NCI-H146 treated with DMSO at 0.1 percent for 48 hours (cell line): ENCODE data around the gene PLCB3.

Experiments
- DNase-seq: peaks from one replicate; lab custom pipeline; 2025; ENCODE audit not compliant: unreplicated experiment; lab: John Stamatoyannopoulos, UW

The PLCB3 gene

DNA sequence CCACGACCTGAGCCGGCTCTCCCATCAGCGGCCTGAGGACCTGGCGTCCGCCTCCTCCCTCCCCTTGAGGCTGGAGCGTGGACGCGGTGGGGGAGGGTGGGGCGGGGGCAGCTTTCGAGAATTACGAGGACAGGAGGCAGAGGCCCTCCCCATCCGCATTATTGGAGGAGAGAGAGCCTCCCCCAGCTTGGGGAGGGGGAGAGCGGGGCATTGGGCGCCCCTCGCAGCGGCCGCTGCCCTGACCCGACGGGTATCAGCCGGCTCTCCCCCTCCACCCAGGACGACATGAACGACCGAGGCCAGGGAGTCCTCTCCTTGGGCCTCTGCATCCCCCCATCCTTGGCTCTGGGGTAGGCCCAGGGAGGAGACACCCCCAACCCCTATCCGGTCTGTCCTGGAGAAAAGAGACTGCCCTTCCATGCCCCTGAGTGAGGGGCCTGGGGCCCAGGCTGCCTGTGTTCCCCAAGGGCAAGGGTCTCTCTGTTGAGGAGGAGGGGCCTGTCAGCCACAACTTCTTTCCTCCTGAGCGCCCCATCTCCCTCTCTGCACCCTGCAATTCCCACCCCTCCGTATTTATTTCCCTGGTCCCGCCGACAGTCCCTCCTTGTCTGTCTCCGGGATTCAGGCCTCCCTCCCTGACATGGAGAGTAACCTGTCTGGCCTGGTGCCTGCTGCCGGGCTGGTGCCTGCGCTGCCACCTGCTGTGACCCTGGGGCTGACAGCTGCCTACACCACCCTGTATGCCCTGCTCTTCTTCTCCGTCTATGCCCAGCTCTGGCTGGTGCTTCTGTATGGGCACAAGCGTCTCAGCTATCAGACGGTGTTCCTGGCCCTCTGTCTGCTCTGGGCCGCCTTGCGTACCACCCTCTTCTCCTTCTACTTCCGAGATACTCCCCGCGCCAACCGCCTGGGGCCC lies 34.8 kb downstream of the PLCB3 start:
- DNase-seq, result peak; percentile 31

DNA sequence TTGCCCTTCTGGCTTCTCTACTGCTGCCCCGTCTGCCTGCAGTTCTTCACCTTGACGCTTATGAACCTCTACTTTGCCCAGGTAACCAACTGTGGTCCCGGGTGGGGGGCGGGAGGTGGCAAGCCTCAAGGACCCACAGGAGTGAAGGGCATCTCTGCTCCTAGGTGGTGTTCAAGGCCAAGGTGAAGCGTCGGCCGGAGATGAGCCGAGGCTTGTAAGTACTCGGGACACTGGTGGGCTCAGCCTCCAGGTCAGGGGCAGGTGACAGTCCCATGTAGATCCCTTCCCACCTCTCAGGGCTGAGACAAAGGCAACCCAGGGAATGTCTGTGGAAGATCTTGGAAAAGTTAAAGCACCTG lies 35.5 kb downstream of the PLCB3 start:
- DNase-seq, result no peak

DNA sequence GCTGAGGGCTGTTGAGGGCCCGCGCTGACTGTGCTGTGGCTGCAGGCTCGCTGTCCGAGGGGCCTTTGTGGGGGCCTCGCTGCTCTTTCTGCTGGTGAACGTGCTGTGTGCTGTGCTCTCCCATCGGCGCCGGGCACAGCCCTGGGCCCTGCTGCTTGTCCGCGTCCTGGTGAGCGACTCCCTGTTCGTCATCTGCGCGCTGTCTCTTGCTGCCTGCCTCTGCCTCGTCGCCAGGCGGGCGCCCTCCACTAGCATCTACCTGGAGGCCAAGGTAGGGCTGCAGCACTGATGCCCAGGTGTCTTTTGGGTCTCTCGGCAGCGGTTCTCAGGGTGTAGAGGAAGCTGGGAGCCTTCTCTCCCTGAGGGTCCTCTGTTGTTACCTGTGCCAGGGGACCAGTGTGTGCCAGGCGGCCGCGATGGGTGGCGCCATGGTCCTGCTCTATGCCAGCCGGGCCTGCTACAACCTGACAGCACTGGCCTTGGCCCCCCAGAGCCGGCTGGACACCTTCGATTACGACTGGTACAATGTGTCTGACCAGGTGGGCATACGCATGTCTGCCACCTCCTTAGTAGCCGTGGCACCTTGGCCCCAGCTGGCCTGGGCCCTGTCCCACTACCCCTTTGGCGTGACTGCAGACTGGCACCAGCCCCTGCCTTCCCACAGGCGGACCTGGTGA lies 36.5 kb downstream of the PLCB3 start:
- DNase-seq, result no peak

DNA sequence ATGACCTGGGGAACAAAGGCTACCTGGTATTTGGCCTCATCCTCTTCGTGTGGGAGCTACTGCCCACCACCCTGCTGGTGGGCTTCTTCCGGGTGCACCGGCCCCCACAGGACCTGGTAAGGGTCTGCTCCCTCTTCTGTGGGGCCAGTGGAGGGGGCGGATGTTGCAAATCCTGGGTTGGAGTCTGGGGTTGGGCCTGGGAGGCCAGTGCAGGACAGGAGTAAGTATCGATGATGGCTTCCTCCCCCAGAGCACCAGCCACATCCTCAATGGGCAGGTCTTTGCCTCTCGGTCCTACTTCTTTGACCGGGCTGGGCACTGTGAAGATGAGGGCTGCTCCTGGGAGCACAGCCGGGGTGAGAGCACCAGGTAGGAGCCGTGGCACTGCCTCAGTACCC lies 37.0 kb downstream of the PLCB3 start:
- DNase-seq, result no peak

DNA sequence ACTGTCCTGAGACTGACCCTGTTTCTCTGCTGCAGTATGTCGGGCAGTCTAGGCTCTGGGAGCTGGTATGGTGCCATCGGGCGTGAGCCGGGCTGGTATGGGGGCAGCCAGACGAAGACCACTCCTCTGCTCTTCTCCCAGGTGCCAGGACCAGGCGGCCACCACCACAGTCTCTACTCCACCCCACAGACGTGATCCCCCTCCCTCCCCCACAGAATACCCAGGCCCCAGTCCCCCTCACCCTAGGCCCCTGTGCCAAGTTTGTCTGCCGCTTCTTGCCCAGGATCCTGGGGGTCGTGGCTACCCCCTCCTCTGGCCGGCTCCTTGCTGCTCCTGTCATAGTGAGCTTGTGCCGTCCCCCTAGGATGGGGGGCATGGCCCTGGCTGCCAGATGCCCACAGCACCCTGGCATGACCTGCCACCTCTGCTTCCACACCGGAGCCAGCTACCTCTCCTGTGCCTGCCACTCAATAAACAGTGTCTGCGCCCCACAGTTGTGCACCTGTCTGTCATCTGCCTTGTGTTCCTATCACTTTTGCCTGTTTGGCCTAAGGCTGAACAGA lies 37.8 kb downstream of the PLCB3 start:
- DNase-seq, result no peak

DNA sequence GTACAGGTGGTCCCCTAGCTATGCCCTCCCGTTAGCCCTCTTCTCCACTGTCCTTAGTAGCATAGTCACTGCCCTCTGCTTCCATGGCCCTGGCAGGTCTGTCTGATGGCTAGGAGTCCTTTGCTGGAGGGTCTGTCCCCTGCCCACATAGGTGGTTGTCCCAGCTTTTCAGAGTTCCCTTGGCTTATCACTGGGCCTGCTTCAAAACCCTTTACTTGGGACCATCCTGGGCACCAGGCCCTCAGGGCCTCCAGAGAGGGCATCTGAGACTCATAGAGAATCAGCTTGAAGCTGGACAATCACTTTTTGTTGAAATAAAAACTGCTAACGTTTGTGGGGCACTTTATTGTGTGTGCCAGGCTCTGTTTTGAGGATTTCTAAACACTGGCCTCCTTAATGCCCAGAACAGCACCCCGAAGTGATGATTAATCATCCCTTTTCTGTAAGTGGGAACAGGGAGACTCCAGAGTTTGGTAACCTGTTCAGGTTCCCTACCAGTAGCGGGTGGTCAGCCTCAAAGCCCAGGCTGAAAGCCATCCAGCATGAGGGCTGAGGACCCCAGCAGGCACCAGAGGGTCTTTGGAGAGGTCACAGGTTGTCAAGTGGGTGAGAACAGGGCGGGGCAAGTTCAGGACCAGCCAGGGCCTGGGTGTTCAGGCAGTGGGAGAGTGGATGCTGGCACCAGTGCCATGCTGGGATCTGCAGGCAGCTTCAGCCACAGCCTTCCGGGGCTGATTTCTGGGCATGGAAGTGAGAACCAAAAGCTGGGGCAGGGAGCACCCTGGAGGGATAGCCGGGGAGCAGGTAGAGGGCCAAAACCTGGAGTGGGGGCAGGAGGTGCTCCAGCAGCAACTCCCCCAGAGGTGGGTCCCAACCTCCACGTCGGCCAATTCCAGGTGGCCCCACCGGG lies 39.3 kb downstream of the PLCB3 start:
- DNase-seq, result no peak

DNA sequence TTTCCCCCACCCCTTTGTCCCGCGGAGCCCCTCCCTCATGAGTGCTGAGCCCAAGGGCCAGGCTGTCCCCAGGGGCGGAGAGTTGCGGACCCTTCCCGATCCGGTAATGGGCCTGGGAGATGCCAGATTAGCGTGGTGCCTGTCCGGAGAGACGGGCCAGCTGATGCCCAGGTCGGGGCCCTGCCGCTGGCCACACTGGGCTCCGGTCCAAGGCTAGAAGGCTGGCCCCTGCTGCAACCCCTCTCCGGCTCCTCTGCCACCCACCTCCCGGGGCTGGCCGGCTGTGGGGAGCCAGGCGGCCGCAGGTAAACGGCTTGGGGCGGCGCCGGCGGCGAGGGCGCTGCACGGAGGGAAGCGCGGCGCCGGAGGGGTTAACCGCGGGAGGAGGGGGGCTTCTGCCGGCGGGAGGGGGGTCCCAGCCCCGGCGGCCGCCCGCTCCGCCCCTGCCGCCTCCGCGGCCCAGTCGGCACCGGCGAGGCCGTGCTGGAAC lies 40.0 kb downstream of the PLCB3 start, which contains the start of gene KCNK4:
Gene KCNK4, plus strand, starts transcription at position 41 of the 490 bp plus-strand sequence. CDS start 1,717 bp downstream, outside the sequence.
- DNase-seq, result no peak

DNA sequence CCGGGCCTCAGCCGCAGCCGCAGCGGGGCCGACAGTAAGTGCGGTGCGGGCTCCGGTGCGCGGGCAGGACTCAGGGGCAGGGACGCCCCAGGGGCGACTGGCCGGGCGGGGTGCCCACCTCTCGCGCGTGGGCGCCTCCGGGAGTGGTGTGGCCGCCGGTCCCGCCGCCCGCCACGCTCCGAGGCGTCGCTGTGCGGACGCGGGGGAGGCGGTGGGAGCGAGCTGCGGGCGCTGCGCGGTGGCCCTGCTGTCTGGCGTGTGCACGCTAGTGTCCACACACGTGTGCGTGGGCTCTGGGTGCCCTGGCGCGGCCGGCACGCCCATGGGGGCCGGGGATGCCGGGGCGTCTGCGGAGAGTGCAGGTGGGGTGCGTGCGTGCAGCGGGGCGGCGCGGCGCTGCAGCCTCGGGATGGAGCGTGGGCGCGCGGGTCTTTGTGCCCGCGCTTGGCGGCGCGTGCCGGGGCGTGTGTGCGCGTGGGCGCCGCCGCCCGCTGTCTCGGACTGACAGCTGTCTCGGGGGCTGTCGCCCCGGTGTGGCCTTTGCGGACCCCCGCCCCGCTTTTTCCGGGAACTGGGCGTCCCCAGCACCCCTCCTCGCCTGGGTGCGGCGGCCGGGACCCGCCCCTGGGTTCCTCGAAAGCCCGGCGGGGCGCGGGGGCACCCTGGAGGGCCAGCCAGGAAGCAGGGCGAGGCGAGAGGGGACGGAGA lies 40.6 kb downstream of the PLCB3 start:
- DNase-seq, result no peak

DNA sequence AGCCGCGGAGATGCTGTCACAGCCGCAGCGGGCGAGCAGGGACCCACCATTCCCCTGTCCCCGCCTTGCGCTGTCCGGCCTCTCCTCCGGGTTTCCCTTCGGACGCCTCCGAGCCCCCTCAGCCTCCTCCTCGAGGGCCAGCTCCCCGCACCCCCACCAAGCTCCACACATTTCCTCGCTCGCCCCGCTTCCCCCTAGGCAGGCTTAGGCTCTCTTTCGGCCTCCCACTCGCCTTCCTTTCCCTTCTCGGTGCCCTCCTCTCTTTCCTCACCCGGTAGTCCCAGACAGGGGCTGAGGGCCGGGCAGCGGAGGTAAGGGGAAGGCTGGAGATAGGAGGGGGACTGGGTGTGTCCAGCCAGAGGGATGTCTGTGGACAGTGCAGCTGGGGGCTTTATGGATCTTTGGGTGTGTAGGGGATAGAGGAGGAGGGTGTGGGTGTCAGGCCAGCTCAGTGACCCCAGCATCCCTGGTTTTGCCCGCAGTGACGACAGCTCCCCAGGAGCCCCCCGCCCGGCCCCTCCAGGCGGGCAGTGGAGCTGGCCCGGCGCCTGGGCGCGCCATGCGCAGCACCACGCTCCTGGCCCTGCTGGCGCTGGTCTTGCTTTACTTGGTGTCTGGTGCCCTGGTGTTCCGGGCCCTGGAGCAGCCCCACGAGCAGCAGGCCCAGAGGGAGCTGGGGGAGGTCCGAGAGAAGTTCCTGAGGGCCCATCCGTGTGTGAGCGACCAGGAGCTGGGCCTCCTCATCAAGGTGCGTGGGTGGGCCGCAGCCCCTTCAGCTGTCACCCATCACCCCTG lies 41.3 kb downstream of the PLCB3 start:
- no peak for DNase-seq

DNA sequence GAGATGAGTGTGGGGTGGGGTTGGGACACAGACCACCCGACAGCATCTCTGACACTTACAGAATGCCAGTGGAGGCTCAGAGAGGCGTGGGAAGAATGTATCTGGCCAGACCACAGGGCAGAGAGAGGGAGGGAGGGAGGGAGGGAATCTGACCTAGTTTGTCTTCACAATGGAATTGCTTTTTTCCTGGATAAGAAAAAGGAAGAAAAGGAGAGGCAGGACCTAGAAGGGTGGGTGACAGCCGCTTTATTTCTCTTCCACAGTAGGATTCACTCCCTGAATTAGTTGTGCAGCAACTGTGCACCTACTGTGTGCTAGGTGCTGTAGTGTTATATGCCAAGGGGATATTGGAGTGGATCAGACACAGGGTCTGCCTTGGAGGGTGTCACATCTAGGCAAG lies 43.4 kb downstream of the PLCB3 start:
- no peak for DNase-seq

DNA sequence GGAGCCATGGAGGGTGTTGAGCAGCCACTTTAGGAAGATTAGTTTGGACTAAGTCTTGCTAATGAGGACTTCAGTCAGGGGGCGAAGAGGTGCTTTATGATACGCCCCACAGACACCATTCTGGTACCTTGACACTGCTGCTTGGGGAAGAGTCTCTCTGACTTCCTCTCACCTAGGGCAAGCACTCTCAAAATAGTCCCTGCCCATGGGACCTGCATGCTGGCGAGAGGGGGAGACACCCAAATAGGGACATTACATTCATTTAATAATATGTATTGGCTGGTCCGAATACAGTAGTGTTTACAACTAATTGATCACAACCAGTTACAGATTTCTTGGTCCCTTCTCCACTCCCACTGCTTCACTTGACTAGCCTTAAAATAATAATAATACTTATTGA lies 44.4 kb downstream of the PLCB3 start:
- no peak for DNase-seq

DNA sequence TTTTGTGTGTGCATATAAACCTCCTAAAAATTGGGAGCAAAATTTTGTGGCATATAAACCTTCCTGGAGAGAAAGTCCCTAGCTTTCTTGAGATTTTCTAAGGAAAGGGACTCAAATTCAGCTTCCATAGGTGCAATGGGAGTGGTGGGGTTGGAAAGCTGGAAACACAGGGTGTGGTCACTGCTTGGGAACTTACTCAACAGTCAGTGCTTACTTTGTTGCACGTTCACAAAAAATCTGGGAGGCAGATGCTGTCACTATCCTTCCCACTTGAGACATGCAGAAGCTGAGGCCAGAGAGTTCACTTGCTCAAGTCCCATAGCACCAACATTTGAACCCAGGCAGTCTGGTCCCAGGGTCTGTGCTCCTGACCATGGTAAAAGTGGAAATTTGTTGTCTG lies 44.9 kb downstream of the PLCB3 start:
- DNase-seq, result no peak

DNA sequence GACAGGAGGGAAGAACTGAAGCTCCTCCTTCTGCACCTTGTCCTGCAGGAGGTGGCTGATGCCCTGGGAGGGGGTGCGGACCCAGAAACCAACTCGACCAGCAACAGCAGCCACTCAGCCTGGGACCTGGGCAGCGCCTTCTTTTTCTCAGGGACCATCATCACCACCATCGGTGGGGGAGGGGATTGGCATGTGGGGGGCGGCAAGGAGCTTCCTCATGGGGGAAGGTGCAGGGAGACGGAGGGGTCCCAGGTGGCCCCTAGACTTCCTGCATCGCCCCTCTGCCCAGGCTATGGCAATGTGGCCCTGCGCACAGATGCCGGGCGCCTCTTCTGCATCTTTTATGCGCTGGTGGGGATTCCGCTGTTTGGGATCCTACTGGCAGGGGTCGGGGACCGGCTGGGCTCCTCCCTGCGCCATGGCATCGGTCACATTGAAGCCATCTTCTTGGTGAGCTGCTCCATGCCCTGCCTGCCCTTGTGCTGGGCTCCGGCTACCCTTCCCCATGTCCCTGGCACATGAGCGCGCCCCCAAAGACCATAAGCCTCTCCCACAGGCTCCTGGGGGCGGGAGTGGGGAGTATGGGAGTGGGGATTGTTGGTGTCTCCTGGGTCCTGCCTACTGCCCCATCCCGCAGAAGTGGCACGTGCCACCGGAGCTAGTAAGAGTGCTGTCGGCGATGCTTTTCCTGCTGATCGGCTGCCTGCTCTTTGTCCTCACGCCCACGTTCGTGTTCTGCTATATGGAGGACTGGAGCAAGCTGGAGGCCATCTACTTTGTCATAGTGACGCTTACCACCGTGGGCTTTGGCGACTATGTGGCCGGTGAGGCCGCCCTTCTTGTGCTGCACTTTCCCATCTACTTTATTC lies 45.7 kb downstream of the PLCB3 start:
- no peak for DNase-seq

DNA sequence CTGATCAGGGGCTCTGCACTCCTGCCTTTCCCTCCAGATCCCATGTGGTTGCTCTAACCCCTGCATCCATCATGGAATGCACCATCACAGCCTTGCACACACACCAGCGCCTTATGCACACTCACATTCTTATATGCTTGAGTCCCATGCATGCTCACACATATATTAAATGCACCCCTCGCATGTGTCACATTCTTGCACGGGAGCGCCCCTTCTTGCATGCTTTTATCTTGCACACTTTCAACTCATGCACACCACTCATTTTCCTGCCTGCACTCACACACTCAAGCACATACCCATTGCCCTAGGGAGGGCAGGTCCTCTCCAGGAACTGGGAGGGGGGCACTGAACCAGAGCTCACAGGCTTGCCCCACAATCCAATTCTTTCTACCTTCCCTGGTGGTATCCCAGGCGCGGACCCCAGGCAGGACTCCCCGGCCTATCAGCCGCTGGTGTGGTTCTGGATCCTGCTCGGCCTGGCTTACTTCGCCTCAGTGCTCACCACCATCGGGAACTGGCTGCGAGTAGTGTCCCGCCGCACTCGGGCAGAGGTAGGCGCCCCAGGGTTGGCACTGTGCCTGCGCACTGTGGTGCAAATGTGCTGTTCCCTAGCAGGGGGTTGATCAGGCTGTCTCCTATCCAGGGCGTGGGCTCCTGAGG lies 46.5 kb downstream of the PLCB3 start:
- DNase-seq, result no peak

DNA sequence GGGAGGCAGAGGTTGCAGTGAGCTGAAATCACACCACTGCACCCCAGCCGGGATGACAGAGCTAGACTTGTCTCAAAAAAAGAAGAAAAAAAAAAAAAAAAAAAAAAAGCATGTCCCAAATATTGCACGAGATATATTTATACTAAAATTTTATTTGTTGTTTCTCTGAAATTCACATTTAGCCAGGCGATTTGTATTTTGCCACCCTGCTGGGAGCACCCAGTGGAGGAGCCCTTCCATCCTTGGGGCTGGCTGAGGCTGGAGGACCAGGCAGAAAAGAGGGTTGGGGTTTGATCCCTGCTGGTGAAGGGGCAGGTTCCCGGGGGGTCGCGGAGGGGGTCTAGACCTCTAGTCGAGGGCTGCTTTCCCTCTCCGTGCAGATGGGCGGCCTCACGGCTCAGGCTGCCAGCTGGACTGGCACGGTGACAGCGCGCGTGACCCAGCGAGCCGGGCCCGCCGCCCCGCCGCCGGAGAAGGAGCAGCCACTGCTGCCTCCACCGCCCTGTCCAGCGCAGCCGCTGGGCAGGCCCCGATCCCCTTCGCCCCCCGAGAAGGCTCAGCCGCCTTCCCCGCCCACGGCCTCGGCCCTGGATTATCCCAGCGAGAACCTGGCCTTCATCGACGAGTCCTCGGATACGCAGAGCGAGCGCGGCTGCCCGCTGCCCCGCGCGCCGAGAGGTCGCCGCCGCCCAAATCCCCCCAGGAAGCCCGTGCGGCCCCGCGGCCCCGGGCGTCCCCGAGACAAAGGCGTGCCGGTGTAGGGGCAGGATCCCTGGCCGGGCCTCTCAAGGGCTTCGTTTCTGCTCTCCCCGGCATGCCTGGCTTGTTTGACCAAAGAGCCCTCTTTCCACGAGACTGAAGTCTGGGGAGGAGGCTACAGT lies 47.9 kb downstream of the PLCB3 start:
- DNase-seq, result no peak

DNA sequence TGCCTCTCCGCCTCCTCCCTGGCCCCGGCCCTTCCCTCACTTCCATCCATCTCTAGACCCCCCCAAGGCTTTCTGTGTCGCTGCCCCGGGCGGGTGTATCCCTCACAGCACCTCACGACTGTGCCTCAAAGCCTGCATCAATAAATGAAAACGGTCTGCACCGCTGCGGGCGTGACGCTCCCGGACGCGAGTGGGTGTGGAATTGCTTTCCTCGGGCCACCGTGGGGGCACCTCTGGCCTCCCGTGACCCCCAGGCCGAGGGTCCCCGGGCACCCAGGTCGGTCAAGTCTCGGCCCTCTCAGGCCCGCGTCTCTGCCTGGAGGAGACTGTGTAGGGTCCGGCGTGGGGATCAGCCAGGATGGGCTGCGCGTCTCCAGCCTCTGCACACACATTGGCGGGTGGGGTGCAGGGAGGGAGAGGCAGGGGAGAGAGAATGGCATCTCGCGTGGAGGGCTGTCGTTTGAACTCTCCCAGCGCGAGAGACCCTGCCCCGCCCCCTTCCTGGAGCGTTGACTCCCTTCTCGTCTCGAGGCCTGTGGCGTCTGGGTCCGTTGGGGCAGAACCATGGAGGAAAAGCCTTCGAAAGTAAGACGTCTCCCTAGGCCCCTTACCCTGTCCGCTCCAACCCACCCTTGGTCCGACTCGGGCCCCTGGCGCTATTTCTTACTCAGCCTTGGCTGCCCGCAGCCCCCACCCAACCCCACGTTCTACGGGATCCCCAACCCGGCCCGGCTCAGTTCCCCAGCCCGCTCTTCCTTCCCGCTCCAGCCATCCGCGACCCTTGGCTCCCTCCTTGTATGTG lies 48.7 kb downstream of the PLCB3 start, which contains the start of gene CATSPERZ:
Gene CATSPERZ, plus strand, starts transcription at position 512 of the 802 bp plus-strand sequence. Its CDS starts 53 bp downstream, at position 565.
- no peak for DNase-seq
